HG03064 (cell line): ENCODE data around the gene KRTAP3-2.

Experiments used
- ATAC-seq: cut with Tn5 transposase; IDR thresholded peaks from one replicate; pipeline ENCODE4 v1.9.1; 2021; ENCODE audit warnings: low read depth; ENCODE audit not compliant: unreplicated experiment

Gene KRTAP3-2

DNA sequence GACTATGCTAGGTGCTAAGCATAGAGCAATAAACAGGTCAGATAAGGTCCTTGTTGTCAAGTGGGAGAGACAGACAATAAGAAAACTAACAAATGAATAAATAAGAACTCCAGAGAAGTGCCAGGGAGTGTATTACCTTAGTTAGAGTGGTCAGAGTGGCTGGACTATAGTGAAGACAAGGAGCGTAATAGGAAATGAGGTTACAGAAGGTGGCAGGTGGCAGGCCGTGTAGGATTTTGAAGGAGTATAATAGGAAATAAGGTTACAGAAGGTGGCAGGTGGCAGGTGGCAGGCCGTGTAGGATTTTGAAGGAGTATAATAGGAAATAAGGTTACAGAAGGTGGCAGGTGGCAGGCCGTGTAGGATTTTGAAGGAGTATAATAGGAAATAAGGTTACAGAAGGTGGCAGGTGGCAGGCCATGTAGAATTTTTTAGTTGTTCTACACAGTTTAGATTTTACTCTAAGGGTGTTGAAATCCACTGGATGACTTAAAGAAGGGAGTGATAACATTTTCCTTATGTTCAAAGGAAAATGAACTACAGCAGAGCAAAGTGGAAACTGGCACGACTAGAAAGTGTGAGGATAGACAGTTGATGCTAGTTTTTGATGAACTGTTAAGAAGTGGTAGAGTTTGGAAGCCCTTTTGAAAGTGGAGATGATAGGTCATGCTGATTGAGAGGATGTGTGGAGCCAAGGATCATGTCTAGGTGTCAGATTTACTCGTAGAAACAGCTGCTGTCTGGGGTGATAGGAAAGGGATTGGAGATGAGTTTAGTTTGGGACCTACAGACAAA lies 12.8 kb upstream of the KRTAP3-2 start:
- no peak for ATAC-seq

DNA sequence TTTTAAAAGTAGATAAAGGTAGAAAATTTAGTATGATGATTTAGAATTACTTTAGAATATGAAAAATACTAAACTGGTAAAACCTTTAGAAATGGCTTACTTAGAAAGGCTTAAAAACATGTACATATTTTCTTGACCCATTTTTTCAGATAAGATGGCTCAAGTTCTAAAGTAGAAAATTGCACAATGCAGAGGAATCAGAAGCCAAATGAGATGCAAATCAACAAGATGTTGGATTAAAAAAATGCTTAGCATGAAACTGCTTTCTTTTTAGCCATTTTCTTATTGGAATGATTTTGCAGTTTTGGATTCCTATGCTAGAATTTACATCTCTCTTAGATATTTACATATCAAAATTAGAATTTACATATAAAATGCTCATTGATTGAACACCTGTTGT lies 10.7 kb upstream of the KRTAP3-2 start:
- ATAC-seq, result no peak

DNA sequence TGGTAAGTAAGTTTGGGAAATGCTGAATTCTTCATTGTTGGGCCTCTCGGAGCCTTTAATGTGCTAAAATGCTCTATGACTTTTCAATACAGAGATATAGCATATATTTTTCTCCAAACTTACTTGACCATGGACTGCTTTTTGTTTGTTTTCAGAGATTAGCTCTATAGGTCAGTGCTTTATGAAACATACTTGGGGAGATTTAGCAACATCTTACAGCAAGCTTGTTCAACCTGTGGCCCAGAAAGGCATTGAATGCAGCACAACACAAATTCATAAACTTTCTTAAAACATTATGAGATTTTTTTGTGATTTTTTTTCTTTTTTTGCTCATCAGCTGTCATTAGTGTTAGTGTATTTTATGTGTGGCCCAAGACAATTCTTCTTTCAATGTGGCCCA lies 10.2 kb upstream of the KRTAP3-2 start:
- ATAC-seq, result no peak

DNA sequence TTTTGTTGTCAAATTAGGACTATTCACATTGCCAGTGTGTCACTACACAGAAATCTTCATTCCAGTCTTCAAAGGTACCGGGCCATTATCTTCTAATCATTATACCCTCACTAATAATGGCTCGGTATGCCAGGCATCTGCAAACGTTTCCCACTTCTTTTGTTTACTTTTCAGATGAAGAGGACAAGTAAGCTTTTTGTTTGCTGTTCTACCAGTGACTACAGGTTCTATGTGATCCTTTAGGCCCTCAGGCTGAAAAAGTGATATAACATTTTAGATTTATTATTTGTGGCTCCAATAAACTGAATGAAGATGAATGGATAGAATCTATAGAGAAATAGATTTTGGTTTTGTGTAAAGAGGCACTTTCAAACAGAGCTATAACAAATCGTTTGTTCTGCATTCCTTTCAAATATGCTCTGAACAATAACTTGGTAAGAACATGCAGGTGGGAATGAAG lies 9.6 kb upstream of the KRTAP3-2 start:
- ATAC-seq, result no peak

DNA sequence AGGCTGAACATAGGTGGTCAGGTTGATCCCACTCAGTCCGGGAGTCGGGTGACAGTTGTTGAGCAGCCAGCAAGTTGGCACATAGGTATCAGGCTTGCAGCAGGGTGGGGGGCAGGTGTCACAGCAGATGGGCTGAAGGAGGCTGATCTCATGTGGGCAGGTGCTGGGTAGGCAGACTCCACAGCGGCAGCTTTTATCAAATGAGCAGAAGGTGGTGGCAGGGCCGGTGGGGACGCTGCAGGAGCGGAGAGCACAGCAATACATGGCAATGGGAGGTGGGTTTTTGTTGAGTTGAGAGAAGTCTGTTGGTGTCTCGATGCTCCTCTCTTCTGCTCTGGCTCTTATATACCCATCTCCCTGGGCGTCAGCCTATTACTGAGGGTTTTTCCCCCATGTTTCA lies 9.1 kb upstream of the KRTAP3-2 start, which contains the start of gene KRTAP3-1:
KRTAP3-1 (minus strand) TSS at position 318 of the 400 bp plus-strand sequence; CDS start at position 264, 54 bp downstream.
- ATAC-seq, result no peak

- no peak for ATAC-seq
Measured at GRCh38 chr17:41004397-41004796, 4.7 kb upstream of the KRTAP3-2 start.

GRCh38 chr17:41003926-41004325 lies 4.2 kb upstream of the KRTAP3-2 start:
- ATAC-seq, result no peak

- no peak for ATAC-seq
Measured at GRCh38 chr17:41002814-41003213, 3.1 kb upstream of the KRTAP3-2 start.

DNA sequence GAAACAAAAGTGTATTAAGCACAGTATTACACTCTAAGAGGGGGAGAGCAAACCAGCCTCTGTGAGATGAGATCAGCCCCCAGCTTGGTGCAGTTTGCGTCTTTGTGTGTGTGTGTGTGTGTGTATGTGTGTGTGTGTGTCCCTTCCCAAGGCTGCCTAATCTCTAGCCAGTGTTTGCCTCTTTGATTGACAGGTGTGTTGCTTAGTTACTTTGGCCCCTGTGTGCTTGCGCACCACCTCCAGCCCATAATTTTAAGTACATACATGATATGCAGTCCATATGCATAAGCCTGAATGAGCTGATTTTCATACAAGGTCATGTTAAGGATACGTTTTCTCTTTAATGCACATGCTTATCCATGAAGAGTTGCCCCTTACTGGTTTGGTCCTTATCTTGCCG lies 2.1 kb upstream of the KRTAP3-2 start:
- ATAC-seq, result no peak

- ATAC-seq, result no peak
Measured at GRCh38 chr17:40997361-40997760, 2.3 kb downstream of the KRTAP3-2 start.

DNA sequence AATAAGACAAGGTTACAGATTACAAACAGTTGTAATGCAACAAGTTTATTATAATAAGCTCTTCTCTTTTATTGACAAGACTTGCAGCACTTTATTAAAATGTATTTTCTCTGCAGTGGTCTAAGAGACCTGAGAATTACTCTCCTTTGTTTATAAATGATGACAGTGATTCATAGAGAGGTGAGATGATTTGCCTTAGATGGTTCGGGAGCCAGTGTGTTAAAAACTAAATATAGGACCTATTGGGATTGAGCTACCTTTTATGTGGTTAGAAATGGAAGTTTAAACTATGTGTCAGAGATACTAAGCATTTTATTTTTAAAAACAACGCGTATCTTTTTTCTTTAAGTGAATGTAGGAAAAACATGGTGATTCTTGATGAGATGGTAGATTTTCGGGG lies 2.9 kb downstream of the KRTAP3-2 start:
- no peak for ATAC-seq

- ATAC-seq, result no peak
Measured at GRCh38 chr17:40995116-40995515, 4.6 kb downstream of the KRTAP3-2 start.

DNA sequence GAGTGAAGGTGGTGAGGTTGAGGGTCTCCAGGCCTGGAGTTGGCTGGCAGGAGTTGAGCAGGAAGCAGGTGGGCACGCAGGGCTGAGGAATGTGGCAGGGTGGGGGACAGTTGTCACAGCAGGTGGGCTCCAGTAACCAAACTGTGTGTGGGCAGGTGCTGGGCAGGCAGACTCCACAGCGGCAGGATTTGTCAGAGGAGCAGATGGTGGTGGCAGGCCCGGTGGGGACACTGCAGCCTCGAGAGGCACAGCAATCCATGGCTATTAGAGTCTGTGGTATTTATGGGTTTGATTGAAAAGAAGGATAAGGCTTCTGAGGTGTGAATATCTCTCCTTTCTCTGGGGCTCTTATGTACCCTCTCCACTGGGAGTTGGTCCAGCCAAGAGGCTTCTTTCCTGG lies 5.9 kb downstream of the KRTAP3-2 start, which contains the start of gene KRTAP3-3:
KRTAP3-3 (minus strand) TSS at position 326 of the 400 bp plus-strand sequence; CDS start at position 259, 67 bp downstream.
- ATAC-seq, result no peak

GRCh38 chr17:40993084-40993483 lies 6.6 kb downstream of the KRTAP3-2 start:
- no peak for ATAC-seq

DNA sequence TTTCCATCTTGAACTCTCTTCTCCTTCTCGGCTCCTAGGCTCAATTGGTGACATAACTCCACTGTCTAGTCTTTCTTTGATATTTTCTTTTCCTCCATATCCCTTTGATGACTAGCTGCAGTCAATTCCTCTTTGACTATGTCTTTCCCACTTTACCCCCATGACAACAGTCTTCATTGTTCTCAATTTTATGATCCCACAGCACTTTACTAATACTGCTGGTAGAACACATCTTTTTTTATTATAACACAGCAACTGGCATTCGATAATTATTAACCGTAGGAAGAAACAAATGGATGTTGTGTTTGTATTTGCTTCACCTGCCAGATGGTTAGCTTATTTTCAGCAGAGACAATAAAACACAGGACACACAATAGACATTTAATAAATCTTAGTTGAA lies 7.0 kb downstream of the KRTAP3-2 start:
- no peak for ATAC-seq

- ATAC-seq, result no peak
Measured at GRCh38 chr17:40986920-40987319, 12.8 kb downstream of the KRTAP3-2 start.

DNA sequence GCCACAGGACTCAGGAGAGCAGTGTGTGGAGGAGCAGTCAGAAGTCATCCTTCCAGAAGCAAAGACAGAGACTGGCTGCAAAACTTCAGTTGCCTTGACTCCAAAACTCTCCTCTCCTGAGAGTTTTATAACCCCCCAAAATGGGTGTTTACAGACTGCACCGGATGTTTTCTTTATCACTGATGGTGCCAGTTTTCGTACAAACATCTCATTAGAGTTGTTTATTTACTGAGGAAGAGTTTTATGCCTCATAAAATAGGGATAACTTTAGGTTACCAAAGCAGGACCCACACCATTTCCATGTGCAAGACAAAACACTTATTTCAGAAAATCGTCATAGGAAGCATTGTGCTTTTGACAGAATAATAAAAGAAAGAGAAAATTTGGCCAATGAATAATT lies 15.5 kb downstream of the KRTAP3-2 start, which contains the start of gene KRT40:
KRT40 (minus strand) TSS at position 101 of the 400 bp plus-strand sequence; CDS start at position 48, 53 bp downstream.
- ATAC-seq, result no peak

GRCh38 chr17:40981115-40981514 lies 18.6 kb downstream of the KRTAP3-2 start:
- no peak for ATAC-seq

DNA sequence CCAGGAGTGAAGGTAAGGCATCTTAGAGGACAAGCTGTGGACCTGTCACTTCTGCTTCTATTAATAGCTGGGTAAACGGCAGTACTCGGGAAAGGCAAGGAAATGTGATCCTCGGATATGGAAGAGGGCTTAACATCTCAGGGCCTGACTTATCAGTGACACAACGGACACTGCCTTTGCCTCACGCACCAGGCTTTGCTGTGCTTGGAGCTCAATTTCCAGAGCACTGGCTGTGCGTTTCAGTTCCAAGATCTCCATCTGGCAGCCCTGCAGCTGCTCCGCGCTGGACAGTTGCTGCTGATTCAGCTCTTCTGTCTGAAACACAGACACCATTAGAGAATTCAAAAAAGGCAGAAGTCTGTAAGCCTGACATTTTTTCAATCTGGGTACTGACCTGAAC lies 19.1 kb downstream of the KRTAP3-2 start:
- ATAC-seq, result no peak

- no peak for ATAC-seq
Measured at GRCh38 chr17:40980117-40980516, 19.6 kb downstream of the KRTAP3-2 start.

- no peak for ATAC-seq
Measured at GRCh38 chr17:40978575-40979151, 21.0 kb downstream of the KRTAP3-2 start.

DNA sequence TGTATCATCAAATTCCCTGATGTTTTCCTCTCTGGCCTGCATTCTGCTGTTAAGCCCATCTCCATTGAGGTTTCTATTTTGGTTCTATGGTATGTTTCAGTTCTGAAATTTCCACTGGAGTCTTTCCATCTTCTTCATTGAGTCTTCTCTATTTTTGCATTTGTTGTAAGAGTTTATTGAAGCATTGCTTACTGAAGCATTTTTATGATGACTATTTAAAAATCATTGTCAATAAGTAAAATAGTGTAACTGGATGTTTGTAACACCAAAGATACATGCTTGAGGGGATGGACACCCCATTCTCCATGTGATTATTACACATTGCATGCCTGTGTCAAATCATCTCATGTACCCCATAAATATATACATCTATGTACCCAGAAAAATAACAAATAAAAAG lies 24.2 kb downstream of the KRTAP3-2 start:
- ATAC-seq, result no peak
